Muscle of leg (tissue), 11 donors: ENCODE results near the gene SHC3. TPM values are rescaled to one million over a fixed set of nuclear protein-coding genes. Genes with fewer than 3 reads are reported as not detected.

Experiments used
- DNase-seq: peaks from one replicate; pipeline ENCODE4 v3.0.0; 2013
- H3K27ac ChIP-seq: one replicate; pipeline ENCODE4 v1.5.1; 2013; ENCODE audit warnings: mild to moderate bottlenecking, low read length, control low read depth
- H3K27me3 ChIP-seq: one replicate; pipeline ENCODE4 v1.6.1; 2013; ENCODE audit warnings: low read length; ENCODE audit not compliant: control insufficient read depth, insufficient read depth
- H3K36me3 ChIP-seq: one replicate; pipeline ENCODE4 v1.6.1; 2013; ENCODE audit warnings: low read length; ENCODE audit not compliant: control insufficient read depth, insufficient read depth
- H3K4me1 ChIP-seq: one replicate; pipeline ENCODE4 v1.6.1; 2013; ENCODE audit warnings: low read length; ENCODE audit not compliant: control insufficient read depth, insufficient read depth
- H3K4me3 ChIP-seq: one replicate; pipeline ENCODE4 v1.5.1; 2013; ENCODE audit warnings: low read length, control low read depth
- H3K9me3 ChIP-seq: replicated peaks from 2 replicates; pipeline ENCODE4 v1.6.1; 2013; ENCODE audit warnings: low read depth, low read length; ENCODE audit not compliant: control insufficient read depth
- WGBS: methylation state at CpG from one replicate; pipeline ENCODE4 v1.1.5; 2013; ENCODE audit warnings: missing lambda C conversion rate; ENCODE audit not compliant: insufficient coverage; 5-methylcytosine and 5-hydroxymethylcytosine counted together
- polyA plus RNA-seq, 8 donors: library from polyadenylated mRNA; unstranded; fragments of 120-200 nt; gene quantifications; one replicate each; pipeline versions ENCODE4 v1.2.1 to v1.2.3, GENCODE V29; 2013; ENCODE audit warnings: inconsistent platforms in 1 of 8, low replicate concordance in 1 of 8; ENCODE audit not compliant: insufficient read length in 8 of 8, insufficient read depth in 1 of 8
- total RNA-seq: library from RNA; stranded (reverse); fragments of 120-200 nt; gene quantifications from one replicate; pipeline ENCODE4 v1.2.4, GENCODE V29; 2013

Gene SHC3
- total and polyA plus RNA-seq, 9 donors = 0.45 to 1.1 (median 0.65) TPM

DNA sequence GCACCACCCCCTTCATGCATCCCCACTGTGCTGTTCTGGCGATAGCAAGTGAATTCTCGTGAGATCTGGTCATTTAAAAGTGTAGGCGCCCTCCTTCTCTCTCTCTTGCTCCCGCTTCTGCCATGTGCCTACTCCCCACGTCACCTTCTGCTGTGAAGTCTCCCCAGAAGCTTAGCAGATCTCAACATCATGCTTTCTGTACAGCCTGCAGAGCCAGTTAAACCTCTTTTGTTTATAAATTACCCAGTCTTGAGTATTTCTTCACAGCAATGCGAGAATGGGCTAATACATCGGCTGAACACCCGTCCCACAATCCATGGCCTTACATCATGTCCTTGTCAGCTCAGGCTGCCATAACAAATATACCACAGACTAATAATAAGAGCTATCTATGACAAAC lies 17.4 kb downstream of the SHC3 start:
- no peak overlapping the region for H3K27ac ChIP-seq
- H3K4me3 ChIP-seq = no peak overlapping the region
- DNase-seq = no peak
- no peaks in the 10 kb centered on the region for H3K36me3 ChIP-seq
- peaks cover 5% of the 10 kb centered on the region for H3K4me1 ChIP-seq
- H3K27me3 ChIP-seq = no peaks in the 10 kb centered on the region
- H3K9me3 ChIP-seq = no peaks in the 10 kb centered on the region
- 93% methylated on average over 6 of the region's 8 CpGs for WGBS

- DNase-seq = peak; percentile 18
Measured at GRCh38 chr9:89160806-89161205, 17.8 kb downstream of the SHC3 start.

DNA sequence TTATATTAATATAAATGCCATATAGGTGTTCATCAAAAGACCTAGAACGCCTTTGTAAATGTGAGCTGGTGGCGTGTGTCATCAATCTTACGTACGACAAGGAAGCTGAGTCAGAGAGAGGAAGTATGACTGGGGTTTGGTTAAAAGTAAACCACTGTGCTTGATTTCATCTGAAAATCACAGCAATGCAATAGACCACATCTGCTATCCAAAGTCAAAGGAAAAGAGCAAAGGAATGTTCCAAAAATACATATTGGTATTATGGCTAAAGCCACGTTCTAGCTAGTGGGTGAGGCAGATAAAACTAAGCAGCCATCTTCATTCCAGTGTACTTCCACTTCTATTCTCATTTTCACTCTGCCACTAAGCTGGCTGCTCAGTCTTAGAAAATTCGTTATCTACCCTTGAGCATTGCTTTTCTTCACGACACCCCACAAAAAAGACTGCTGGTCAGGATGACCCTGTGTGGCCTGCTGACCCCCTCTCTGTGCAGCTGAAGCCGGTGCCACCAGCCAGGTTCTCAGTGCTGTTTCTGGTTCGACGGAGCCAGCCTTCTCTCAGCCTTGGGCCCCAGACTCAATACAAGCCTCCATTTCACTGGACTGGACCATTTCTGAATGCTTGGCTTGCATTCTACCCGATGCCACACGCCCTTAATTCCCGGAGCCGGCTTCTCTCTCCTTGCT lies 23.8 kb downstream of the SHC3 start:
- Histone ChIP-seq H3K27ac (no peak overlapping the region), H3K4me1 (no peaks in the 10 kb centered on the region), H3K27me3 (no peaks in the 10 kb centered on the region), H3K36me3 (no peaks in the 10 kb centered on the region), H3K4me3 (no peak overlapping the region), H3K9me3 (no peaks in the 10 kb centered on the region)
- WGBS = 81% methylated on average over 6 of the region's 14 CpGs
- no peak for DNase-seq

More at GRCh38 chr9:89160806-89161205, 17.8 kb downstream of the SHC3 start:
- Histone ChIP-seq H3K27me3 (no peaks in the 10 kb centered on the region), H3K9me3 (no peaks in the 10 kb centered on the region), H3K27ac (no peak overlapping the region), H3K4me3 (no peak overlapping the region), H3K36me3 (no peaks in the 10 kb centered on the region), H3K4me1 (peaks cover 5% of the 10 kb centered on the region)
- no CpG with 5 or more reads among the region's 5 CpGs for WGBS

- no peaks in the 10 kb centered on the region for H3K9me3 ChIP-seq
- no peaks in the 10 kb centered on the region for H3K36me3 ChIP-seq
- H3K27ac ChIP-seq = no peak overlapping the region
- WGBS = 80% methylated on average over 1 of the region's 4 CpGs
- H3K27me3 ChIP-seq = no peaks in the 10 kb centered on the region
- DNase-seq = no peak
- H3K4me1 ChIP-seq = no peaks in the 10 kb centered on the region
- no peak overlapping the region for H3K4me3 ChIP-seq
Measured at GRCh38 chr9:89154218-89154617, 24.4 kb downstream of the SHC3 start.

DNA sequence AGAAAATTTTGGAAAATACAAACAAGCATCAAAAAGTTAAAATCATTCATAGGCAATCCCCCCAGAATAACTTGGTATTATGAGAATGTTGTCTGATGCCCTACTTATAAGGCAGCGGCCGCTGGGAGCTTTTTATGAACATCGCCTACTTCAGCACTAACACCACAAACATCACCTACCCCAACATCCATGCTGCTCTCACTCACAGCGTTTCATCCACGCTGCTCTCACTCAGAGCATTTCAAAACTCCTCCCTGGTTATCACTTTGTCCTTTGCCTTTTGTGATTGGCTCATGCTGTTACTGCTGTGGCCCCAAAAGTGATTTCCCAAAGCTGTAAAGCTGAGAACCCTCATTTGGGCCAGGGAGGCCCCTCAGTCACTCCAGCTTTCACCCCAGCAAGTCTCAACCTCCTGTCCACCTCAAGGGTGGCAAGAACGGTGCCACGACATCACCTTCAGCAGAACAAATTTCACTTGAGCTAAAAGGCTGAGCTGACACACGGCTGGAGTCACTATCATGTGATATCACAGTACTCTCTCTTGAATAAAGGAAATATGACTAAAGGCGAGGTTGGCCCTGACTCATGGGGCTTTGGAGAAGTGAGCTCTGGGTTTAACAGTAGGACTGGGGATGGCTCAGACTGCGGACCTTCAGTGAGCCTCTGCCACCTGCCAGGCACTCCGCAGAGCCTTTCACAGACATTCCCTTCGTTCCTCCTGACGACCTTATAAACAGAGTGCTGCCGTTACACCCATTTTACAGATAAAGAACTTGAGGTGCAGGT lies 25.2 kb downstream of the SHC3 start:
- Histone ChIP-seq H3K9me3 (no peaks in the 10 kb centered on the region), H3K27me3 (no peaks in the 10 kb centered on the region), H3K36me3 (no peaks in the 10 kb centered on the region), H3K4me3 (no peak overlapping the region), H3K4me1 (no peaks in the 10 kb centered on the region), H3K27ac (no peak overlapping the region)
- 81% methylated on average over 8 of the region's 14 CpGs for WGBS
- DNase-seq = no peak

DNA sequence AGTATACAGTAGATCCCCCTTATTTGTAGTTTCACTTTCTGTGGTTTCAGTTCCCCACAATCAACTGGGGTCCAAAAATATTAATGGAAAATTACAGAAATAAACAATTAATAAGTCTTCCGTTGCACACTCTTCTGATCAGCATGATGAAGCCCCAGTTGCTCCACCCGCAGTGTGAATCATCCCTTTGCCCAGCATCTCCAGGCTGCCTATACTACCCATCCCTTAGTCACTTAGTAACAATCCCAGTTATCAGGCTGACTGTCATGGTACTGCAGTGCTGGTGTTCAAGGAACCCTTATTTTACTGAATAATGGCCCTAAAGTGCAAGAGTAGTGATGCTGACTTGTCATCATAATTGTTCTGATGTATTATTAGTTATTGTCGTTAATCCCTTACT lies 28.9 kb downstream of the SHC3 start:
- no peak for DNase-seq
- H3K27me3 ChIP-seq = no peaks in the 10 kb centered on the region
- no peaks in the 10 kb centered on the region for H3K9me3 ChIP-seq
- WGBS = 93% methylated on average over 2 of the region's 3 CpGs
- H3K4me1 ChIP-seq = no peaks in the 10 kb centered on the region
- H3K36me3 ChIP-seq = no peaks in the 10 kb centered on the region
- H3K4me3 ChIP-seq = no peak overlapping the region
- no peak overlapping the region for H3K27ac ChIP-seq

- H3K4me3 ChIP-seq = no peak overlapping the region
- H3K27ac ChIP-seq = no peak overlapping the region
- no peaks in the 10 kb centered on the region for H3K4me1 ChIP-seq
- no peaks in the 10 kb centered on the region for H3K27me3 ChIP-seq
- WGBS = no CpG with 5 or more reads among the region's 3 CpGs
- no peaks in the 10 kb centered on the region for H3K36me3 ChIP-seq
- no peaks in the 10 kb centered on the region for H3K9me3 ChIP-seq
- no peak for DNase-seq
Measured at GRCh38 chr9:89145097-89145496, 33.5 kb downstream of the SHC3 start.

DNA sequence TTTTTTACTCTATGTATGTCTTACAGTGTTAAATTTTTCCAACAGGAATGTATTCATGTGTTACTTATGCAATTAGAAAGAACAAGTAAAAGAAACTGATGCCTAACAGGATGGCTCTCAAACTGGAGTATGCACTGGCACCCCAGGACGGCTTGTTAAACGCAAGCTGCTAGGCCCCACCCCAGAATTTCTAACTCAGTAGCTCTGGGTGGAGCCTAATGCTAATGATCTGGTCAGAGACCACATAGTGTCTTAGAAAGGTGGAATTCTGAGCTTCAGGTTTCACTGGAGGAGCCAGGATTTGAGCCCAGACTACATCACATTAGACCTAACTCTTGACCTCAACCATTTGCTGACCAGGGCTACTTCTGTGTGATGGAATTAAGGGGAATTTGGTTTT lies 34.4 kb downstream of the SHC3 start:
- Histone ChIP-seq H3K36me3 (no peaks in the 10 kb centered on the region), H3K27ac (no peak overlapping the region), H3K27me3 (no peaks in the 10 kb centered on the region), H3K9me3 (no peaks in the 10 kb centered on the region), H3K4me3 (no peak overlapping the region), H3K4me1 (no peaks in the 10 kb centered on the region)
- no CpG with 5 or more reads among the region's 2 CpGs for WGBS
- no peak for DNase-seq

GRCh38 chr9:89143266-89143665 lies 35.4 kb downstream of the SHC3 start:
- no peak for DNase-seq

GRCh38 chr9:89139455-89139854 lies 39.2 kb downstream of the SHC3 start:
- no CpG with 5 or more reads among the region's 1 CpG for WGBS
- DNase-seq = no peak
- no peaks in the 10 kb centered on the region for H3K36me3 ChIP-seq
- H3K27me3 ChIP-seq = no peaks in the 10 kb centered on the region
- no peaks in the 10 kb centered on the region for H3K4me1 ChIP-seq
- no peak overlapping the region for H3K4me3 ChIP-seq
- H3K9me3 ChIP-seq = no peaks in the 10 kb centered on the region
- H3K27ac ChIP-seq = no peak overlapping the region

More at GRCh38 chr9:89143266-89143665, 35.4 kb downstream of the SHC3 start:
- 95% methylated on average over 5 of the region's 5 CpGs for WGBS
- Histone ChIP-seq H3K4me3 (no peak overlapping the region), H3K27me3 (no peaks in the 10 kb centered on the region), H3K36me3 (no peaks in the 10 kb centered on the region), H3K9me3 (no peaks in the 10 kb centered on the region), H3K27ac (no peak overlapping the region), H3K4me1 (no peaks in the 10 kb centered on the region)
